H7 (cell line): Measurements from ENCODE around the gene SEPTIN12. TPM values are rescaled to one million over a fixed set of nuclear protein-coding genes. Genes with fewer than 3 reads are reported as not detected.

Source experiments
- DNase-seq: peaks from one replicate; pipeline ENCODE4 v3.0.0; 2012
- H3K27me3 ChIP-seq: 2 replicates; pipeline ENCODE4 v1.6.0; 2011; ENCODE audit warnings: mild to moderate bottlenecking, low read length; ENCODE audit not compliant: control insufficient read depth, insufficient read depth
- H3K36me3 ChIP-seq: replicated peaks from 2 replicates; pipeline ENCODE4 v1.5.1; 2011; ENCODE audit warnings: low read length; ENCODE audit not compliant: control insufficient read depth, insufficient read depth
- H3K4me3 ChIP-seq: 2 replicates; pipeline ENCODE4 v1.5.1; 2011; ENCODE audit warnings: low read depth, mild to moderate bottlenecking, control low read depth, low read length, moderate library complexity; ENCODE audit not compliant: insufficient read depth
- total RNA-seq: library from RNA; depleted of rRNA; stranded (reverse); fragments of >200 nt; shearing (Covaris generic); gene quantifications from 2 replicates; pipeline ENCODE4 v1.2.3, GENCODE V29; 2014

The SEPTIN12 gene
- total RNA-seq, 1 experiment from 2014 or later, result not detected

- DNase-seq, result no peak
- Histone ChIP-seq H3K4me3 (no peak overlapping the region), H3K36me3 (peaks cover 28% of the 10 kb centered on the region), H3K27me3 (no peaks in the 10 kb centered on the region)
Measured at GRCh38 chr16:4813251-4814003, 25.3 kb upstream of the SEPTIN12 start.

GRCh38 chr16:4811773-4812172 is 23.6 kb upstream of the SEPTIN12 start:
- Histone ChIP-seq H3K4me3 (no peak overlapping the region), H3K36me3 (peaks cover 24% of the 10 kb centered on the region), H3K27me3 (no peaks in the 10 kb centered on the region)
- DNase-seq, result no peak

- peaks cover 26% of the 10 kb centered on the region for H3K36me3 ChIP-seq
Measured at GRCh38 chr16:4811242-4811641, 23.1 kb upstream of the SEPTIN12 start.

GRCh38 chr16:4806280-4806679 is 18.1 kb upstream of the SEPTIN12 start:
- no peak for DNase-seq
- Histone ChIP-seq H3K36me3 (peaks cover 10% of the 10 kb centered on the region), H3K27me3 (no peaks in the 10 kb centered on the region), H3K4me3 (no peak overlapping the region)

More at GRCh38 chr16:4811242-4811641, 23.1 kb upstream of the SEPTIN12 start:
- no peak overlapping the region for H3K4me3 ChIP-seq
- H3K27me3 ChIP-seq, result no peaks in the 10 kb centered on the region
- peak; percentile 29 for DNase-seq

GRCh38 chr16:4805231-4805630 is 17.1 kb upstream of the SEPTIN12 start:
- no peak for DNase-seq
- H3K36me3 ChIP-seq, result peaks cover 8% of the 10 kb centered on the region
- H3K27me3 ChIP-seq, result no peaks in the 10 kb centered on the region
- H3K4me3 ChIP-seq, result no peak overlapping the region

GRCh38 chr16:4803898-4804762 is 16.0 kb upstream of the SEPTIN12 start:
- Histone ChIP-seq H3K27me3 (no peaks in the 10 kb centered on the region), H3K36me3 (peaks cover 7% of the 10 kb centered on the region), H3K4me3 (no peak overlapping the region)
- DNase-seq, result peak; percentile 57

GRCh38 chr16:4803401-4803844 is 15.3 kb upstream of the SEPTIN12 start:
- Histone ChIP-seq H3K27me3 (no peaks in the 10 kb centered on the region), H3K4me3 (no peak overlapping the region), H3K36me3 (peaks cover 7% of the 10 kb centered on the region)
- DNase-seq, result peak; percentile 51

- peak; percentile 100 for DNase-seq
- Histone ChIP-seq H3K27me3 (no peaks in the 10 kb centered on the region), H3K36me3 (peaks cover 7% of the 10 kb centered on the region), H3K4me3 (peak overlapping the region; percentile 63)
Measured at GRCh38 chr16:4802659-4803287, 14.6 kb upstream of the SEPTIN12 start.

- H3K36me3 ChIP-seq, result peaks cover 7% of the 10 kb centered on the region
- peak within 1 kb of the TSS; percentile 63 for H3K4me3 ChIP-seq
- peak; percentile 96 for DNase-seq
- no peaks in the 10 kb centered on the region for H3K27me3 ChIP-seq
Measured at GRCh38 chr16:4801962-4802658, 14.0 kb upstream of the SEPTIN12 start, which contains the start of gene ROGDI. ROGDI (minus strand) TSS chr16:4802633; CDS start chr16:4802571, 62 bp downstream.

- peaks cover 5% of the 10 kb centered on the region for H3K36me3 ChIP-seq
- peak overlapping the region; percentile 63 for H3K4me3 ChIP-seq
- no peaks in the 10 kb centered on the region for H3K27me3 ChIP-seq
- DNase-seq, result peak; percentile 67
Measured at GRCh38 chr16:4801051-4801961, 13.2 kb upstream of the SEPTIN12 start.

GRCh38 chr16:4800290-4801041 is 12.3 kb upstream of the SEPTIN12 start:
- peaks cover 5% of the 10 kb centered on the region for H3K36me3 ChIP-seq
- no peak overlapping the region for H3K4me3 ChIP-seq
- peak; percentile 42 for DNase-seq
- no peaks in the 10 kb centered on the region for H3K27me3 ChIP-seq

GRCh38 chr16:4799171-4799855 is 11.2 kb upstream of the SEPTIN12 start:
- DNase-seq, result no peak
- H3K27me3 ChIP-seq, result no peaks in the 10 kb centered on the region
- H3K36me3 ChIP-seq, result no peaks in the 10 kb centered on the region; the same call in 1 of the 2 replicates
- H3K4me3 ChIP-seq, result no peak overlapping the region
